Lung (tissue), 12 donors: ENCODE measurements around the gene MITF. TPM values are rescaled to one million over a fixed set of nuclear protein-coding genes. Genes with fewer than 3 reads are reported as not detected.
A peak's percentile ranks its signal among the peaks of the same experiment; 100 is the strongest.

Experiments used
- ATAC-seq: fragments of 200-7000 bp; cut with Tn5 transposase; one replicate; pipeline ENCODE4 v1.9.1; 2020; ENCODE audit warnings: moderate number of reproducible peaks; ENCODE audit not compliant: insufficient read depth, low FRiP score
- DNase-seq, 3 donors: peaks; one replicate each; pipeline ENCODE4 v3.0.0-alpha.2; 2013 to 2017
- H3K27ac ChIP-seq, 2 donors: one replicate each; pipeline ENCODE4 v1.5.1; 2013; ENCODE audit warnings: mild to moderate bottlenecking in 2 of 2, moderate library complexity in 2 of 2, control low read depth in 1 of 2, inconsistent platforms in 1 of 2, low read depth in 1 of 2, low read length in 1 of 2
- H3K27me3 ChIP-seq, 3 donors: one replicate each; pipeline ENCODE4 v1.5.1; 2013; ENCODE audit warnings: low read length in 2 of 3; ENCODE audit not compliant: control insufficient read depth in 3 of 3, insufficient read depth in 3 of 3
- H3K36me3 ChIP-seq, 4 donors: one replicate each; pipeline ENCODE4 v1.5.1; 2013; ENCODE audit warnings: low read length in 4 of 4, mild to moderate bottlenecking in 1 of 4, moderate library complexity in 1 of 4; ENCODE audit not compliant: control insufficient read depth in 4 of 4, insufficient read depth in 4 of 4
- H3K4me1 ChIP-seq, 5 donors: one replicate each; pipeline ENCODE4 v1.5.1; 2013; ENCODE audit warnings: low read length in 5 of 5, mild to moderate bottlenecking in 2 of 5, moderate library complexity in 1 of 5; ENCODE audit not compliant: control insufficient read depth in 5 of 5, insufficient read depth in 5 of 5
- H3K4me3 ChIP-seq: one replicate; pipeline ENCODE4 v1.5.1; 2013; ENCODE audit warnings: mild to moderate bottlenecking, control low read depth, moderate library complexity
- H3K9ac ChIP-seq, 2 donors: one replicate each; pipeline ENCODE4 v1.5.1; 2013; ENCODE audit warnings: low read length in 2 of 2, control low read depth in 1 of 2; ENCODE audit not compliant: insufficient read depth in 1 of 2
- H3K9me3 ChIP-seq, 4 donors: one replicate each; pipeline ENCODE4 v1.5.1; 2013; ENCODE audit warnings: low read length in 3 of 4, mild to moderate bottlenecking in 1 of 4, moderate library complexity in 1 of 4; ENCODE audit not compliant: control insufficient read depth in 4 of 4, insufficient read depth in 3 of 4
- CTCF ChIP-seq: IDR thresholded peaks from 2 replicates; pipeline ENCODE4 v1.5.1; 2012; ENCODE audit warnings: mild to moderate bottlenecking; ENCODE audit errors: control extremely low read depth, extremely low read depth
- WGBS, 2 donors: extraction: QIAGEN DNeasy Blood & Tissue Kit; methylation state at CpG; one replicate each; pipeline ENCODE4 v1.1.7; 2013; 5-methylcytosine and 5-hydroxymethylcytosine counted together
- polyA plus RNA-seq, 2 donors: library from polyadenylated mRNA; stranded (reverse); fragments of 200-250 nt; gene quantifications; one replicate each; pipeline ENCODE4 v1.2.1, GENCODE V29; 2013
- total RNA-seq, 2 donors: library from RNA; depleted of rRNA in 1 of 2; stranded (reverse); fragments of >200 nt in 1 of 2; gene quantifications; one replicate each; pipeline ENCODE4 v1.2.1, GENCODE V29; 2014 to 2021
- donor health status: control.
- donor health status: control.
- donor health status: Bipolar disorder and iron deficiency.
- donor health status: healthy.
- donor health status: DM: yes; HTN: yes; CAD: no.

MITF gene
- total and polyA plus RNA-seq, 4 donors: 5.0 to 28.0 (median 12.0) TPM

GRCh38 chr3:69770219-69770618 lies 31.0 kb downstream of the MITF start:
- H3K4me3 ChIP-seq: no peak overlapping the region
- ATAC-seq (peak; percentile 45), DNase-seq (peak in 1 of 3 donors; percentile 44)
- H3K36me3 ChIP-seq: no peaks in the 10 kb centered on the region
- no peaks in the 10 kb centered on the region for H3K9me3 ChIP-seq
- H3K4me1 ChIP-seq: peaks cover 2 to 46% (median 7%) of the 10 kb centered on the region in 5 donors
- H3K9ac ChIP-seq: no peak overlapping the region
- no peak for TF ChIP-seq CTCF
- H3K27ac ChIP-seq: peak overlapping the region in 1 of 2 donors; percentile 52
- no peaks in the 10 kb centered on the region for H3K27me3 ChIP-seq

- Histone ChIP-seq H3K9ac (no peak overlapping the region), H3K27me3 (no peaks in the 10 kb centered on the region), H3K4me1 (peaks cover 2 to 53% (median 7%) of the 10 kb centered on the region in 5 donors), H3K4me3 (no peak overlapping the region), H3K9me3 (no peaks in the 10 kb centered on the region), H3K36me3 (no peaks in the 10 kb centered on the region), H3K27ac (peak overlapping the region in 1 of 2 donors; percentile 52)
- WGBS, 2 donors: 52 to 80% methylated on average over 6 of the region's 6 CpGs
- TF ChIP-seq CTCF: no peak
- DNase-seq (peak in 1 of 3 donors; percentile 57), ATAC-seq (no peak)
Observed at GRCh38 chr3:69770976-69771634, 31.8 kb downstream of the MITF start.

- ATAC-seq (no peak), DNase-seq (peak in 1 of 3 donors; percentile 34)
- TF ChIP-seq CTCF: no peak
- Histone ChIP-seq H3K9ac (no peak overlapping the region), H3K27me3 (no peaks in the 10 kb centered on the region), H3K27ac (peak overlapping the region in 1 of 2 donors; percentile 2), H3K4me1 (peaks cover 2 to 57% (median 7%) of the 10 kb centered on the region in 5 donors), H3K36me3 (no peaks in the 10 kb centered on the region), H3K9me3 (no peaks in the 10 kb centered on the region), H3K4me3 (no peak overlapping the region)
- 49 to 66% methylated on average over 2 of the region's 2 CpGs for WGBS, 2 donors
Observed at GRCh38 chr3:69772152-69772867, 33.0 kb downstream of the MITF start.
